Mammary epithelial cell (primary cell): ENCODE measurements around the gene TMEM247.

Source experiments
- CTCF ChIP-seq, 2 donors: IDR thresholded peaks in 1 of 2; conservative IDR thresholded peaks in 1 of 2; 2 replicates each; pipeline ENCODE4 v1.5.1; 2011 to 2012; ENCODE audit warnings: inconsistent platforms in 2 of 2, low read length in 2 of 2, mild to moderate bottlenecking in 2 of 2, control low read depth in 1 of 2, low read depth in 1 of 2; ENCODE audit not compliant: insufficient read depth in 1 of 2; ENCODE audit errors: extremely low read depth in 1 of 2
- EZH2 ChIP-seq: IDR thresholded peaks from 2 replicates; pipeline ENCODE4 v1.6.1; 2012; ENCODE audit warnings: low read length, inconsistent platforms, borderline replicate concordance

DNA sequence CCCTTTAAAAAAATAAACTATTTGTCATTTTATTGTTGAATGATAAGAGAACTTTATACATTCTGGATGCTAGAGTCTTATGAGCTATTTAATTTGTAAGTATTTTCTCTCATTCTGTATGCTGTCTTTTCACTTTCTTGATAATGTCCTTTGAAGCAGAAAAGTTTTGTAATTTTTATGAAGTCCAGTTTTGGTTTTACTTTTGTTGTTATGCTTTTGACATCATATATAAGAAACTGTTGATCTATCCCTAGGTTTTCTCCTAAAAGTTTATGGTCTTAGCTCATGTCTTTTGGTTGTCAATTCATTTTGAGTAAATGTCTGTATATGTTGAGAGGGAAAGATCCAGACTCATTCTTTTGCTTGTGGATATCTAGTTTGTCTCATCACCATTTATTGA is 52.5 kb downstream of the TMEM247 start:
- TF ChIP-seq CTCF (conservative IDR thresholded peaks at IDR 0.05 in 1 of 2, IDR thresholded peaks at IDR 0.05 in 1 of 2; ENCODE audit: extremely low read depth in 1 of 2, insufficient read depth in 1 of 2, low read depth in 1 of 2, low read length in 2 of 2) (no peak), EZH2 (no peak)
